Activated CD8-positive, alpha-beta memory T cell treated with anti-CD3 and anti-CD28 coated beads for 36 hours (primary cell): ENCODE measurements around the gene SYPL1. TPM values are rescaled to one million over a fixed set of nuclear protein-coding genes. Genes with fewer than 3 reads are reported as not detected.

Experiments
- CTCF ChIA-PET: fragments of 350-600 bp; sonication (Branson Sonifier 250); formaldehyde crosslinking; loops from one replicate; lab custom pipeline; 2021; ENCODE audit warnings: antibody characterized with exemption; lab: Charles Lee
- POLR2A ChIA-PET: fragments of 350-600 bp; sonication (Branson Sonifier 250); formaldehyde crosslinking; loops from one replicate; lab custom pipeline; 2021; ENCODE audit warnings: antibody characterized with exemption; lab: Charles Lee
- total RNA-seq, 2 experiments: library from RNA; stranded (reverse); gene quantifications; one replicate each; pipeline ENCODE4 v1.2.3, GENCODE V29; 2021

The SYPL1 gene
- total RNA-seq, 2 experiments from 2014 or later: 33.8 to 35.0 TPM

- POLR2A ChIA-PET: no interaction called here
- CTCF ChIA-PET: no interaction called here
These were observed 13.3 kb upstream of the SYPL1 start for GRCh38 chr7:106125417-106125816.

DNA sequence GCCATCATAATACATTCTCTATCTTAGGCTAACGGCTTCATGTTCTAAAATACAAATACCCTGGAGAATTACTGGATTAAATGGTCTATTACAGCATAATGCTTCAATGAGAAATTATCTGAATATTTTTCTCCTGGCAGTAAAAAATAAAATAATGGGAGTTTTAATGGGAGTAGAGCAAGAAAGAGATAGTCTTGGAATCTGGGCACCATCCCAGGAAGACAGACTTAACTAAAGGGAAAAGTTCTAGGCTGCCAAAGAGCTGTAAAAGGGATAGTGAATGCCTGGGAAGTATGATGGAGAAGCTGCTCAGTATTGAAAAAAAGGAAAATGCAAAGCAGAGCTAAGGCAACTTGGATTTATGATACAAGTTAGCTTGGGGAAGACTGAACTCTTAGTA, 12.1 kb upstream of the SYPL1 start:
- ChIA-PET CTCF (no interaction called here), POLR2A (no interaction called here)

DNA sequence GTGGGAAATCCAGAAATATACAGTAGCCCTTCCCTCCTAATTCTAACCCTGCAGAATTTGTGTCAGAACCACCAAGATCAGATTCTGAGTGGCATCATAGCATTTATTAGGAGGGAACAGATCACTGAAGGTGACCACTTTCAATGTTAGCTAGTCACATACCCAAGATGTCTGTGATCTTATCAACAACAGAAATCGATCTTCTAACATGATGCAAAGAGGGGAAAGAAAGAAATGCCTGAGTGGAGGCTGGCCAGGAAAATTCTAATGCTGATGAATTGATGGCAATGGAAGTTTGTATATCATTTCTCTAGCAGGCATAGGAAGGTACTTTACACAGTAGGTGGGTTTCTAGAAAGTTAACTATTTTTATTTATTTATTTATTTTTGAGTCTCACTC, 10.6 kb upstream of the SYPL1 start:
- ChIA-PET POLR2A (no interaction called here), CTCF (no interaction called here)

DNA sequence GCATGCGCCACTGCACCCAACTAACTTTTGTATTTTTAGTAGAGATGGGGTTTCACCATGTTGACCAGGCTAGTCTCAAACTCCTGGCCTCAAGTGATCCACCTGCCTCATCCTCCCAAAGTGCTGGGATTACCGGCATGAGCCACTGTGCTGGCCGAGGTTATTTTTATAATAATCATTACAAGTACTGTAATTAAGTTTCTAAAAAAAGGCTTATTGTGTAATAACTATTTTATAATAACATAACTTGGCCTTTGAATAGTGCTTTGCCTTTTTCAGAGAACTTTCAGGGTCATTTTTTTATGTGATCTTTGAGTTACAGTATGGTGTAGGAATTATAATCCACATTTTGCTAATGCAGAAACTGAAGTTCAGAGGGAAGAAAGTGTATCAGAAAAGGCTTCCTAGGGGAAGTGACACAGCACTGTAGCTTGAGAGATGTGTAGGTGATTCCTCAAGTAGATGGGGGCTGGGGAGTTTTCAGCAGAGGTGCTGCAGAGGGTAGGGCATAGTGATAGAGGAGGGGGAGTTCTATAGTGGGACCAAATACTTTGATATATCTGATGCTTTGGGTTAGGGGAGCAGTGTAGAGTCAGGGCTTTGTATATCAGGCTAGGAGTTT, 9.2 kb upstream of the SYPL1 start:
- ChIA-PET CTCF (no interaction called here), POLR2A (no interaction called here)

GRCh38 chr7:106120500-106120899, 8.4 kb upstream of the SYPL1 start:
- POLR2A ChIA-PET: no interaction called here
- CTCF ChIA-PET: no interaction called here

DNA sequence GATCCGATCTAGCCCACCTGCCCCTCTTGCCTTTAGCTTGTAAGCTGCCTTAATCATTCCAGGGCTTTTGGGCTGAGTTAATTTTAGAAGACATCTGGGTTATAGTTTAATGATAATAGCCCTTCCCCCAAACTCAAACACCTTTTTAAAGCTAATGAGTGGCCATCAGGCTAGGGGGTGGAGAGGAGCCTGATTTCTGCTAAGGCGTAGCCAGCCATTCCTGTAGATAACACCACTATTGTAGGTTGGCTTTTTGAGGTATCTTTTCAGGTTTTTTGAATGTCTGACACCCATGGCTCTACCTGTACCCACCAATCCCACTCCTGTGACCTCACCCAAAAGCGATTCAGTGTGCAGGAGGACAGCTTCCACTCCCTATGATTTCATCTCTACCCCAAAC, 7.6 kb upstream of the SYPL1 start:
- POLR2A ChIA-PET: no interaction called here
- CTCF ChIA-PET: no interaction called here

DNA sequence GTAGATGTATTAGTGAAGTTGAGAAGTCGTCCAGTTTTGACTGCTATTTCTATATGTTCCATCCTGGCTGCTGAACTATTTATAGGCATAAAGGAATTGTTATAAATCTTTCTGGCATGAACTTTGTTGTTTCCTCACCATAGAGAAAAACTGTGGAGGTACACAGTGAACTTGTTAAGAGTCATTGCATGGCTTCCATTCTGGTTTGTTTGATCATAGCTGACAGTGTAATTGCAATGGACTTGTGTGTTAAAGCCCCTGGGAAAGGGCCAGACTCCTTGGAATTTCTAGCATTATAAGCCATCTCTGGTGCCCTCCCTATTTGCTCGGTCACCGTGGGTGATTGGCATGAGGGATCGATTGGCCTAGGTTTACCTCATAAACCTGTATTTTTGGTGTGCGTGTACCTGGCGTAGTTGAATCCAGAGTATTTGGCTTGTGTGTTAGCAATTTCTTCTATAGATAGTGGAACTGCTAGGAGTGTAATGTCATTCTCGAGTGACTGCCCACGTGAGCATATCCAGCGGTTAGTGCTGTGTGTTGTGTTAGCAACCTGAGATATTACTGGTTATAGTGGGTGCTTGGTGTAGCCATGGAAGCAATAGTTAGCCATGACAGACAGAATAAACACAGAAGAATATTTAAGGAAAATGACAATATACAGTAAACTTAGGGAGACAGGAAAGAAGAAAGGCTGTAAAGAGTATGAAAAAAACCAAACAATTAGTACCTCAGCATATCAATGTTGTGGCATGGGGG, 5.9 kb upstream of the SYPL1 start:
- POLR2A ChIA-PET: no interaction called here

DNA sequence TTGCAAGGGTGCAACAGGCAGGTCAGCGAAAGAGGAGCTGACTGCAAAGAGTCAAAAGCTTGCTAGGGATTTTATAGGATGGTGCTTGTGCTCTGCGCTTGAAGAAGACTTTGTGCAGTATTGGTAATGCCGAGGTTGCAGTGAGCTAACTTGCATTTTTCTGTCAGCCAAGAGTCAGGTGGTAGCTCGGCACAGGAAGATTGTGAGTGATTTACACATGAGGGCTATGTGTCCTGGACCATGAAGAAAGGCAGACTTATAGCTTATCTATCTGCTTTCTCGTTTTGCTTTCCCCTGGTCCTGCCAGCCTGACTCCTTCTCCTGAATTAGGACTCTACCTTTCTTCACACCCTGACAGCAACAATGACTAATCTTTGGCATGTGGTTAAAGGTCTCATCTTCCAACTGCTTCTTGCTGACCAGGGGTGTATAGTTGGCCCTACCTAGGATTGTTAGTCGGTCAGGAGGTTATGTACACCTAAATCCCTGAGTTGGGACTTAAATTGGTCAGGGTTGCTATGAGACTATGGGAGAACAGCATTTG, 4.1 kb upstream of the SYPL1 start:
- ChIA-PET CTCF (no interaction called here), POLR2A (no interaction called here)

More for the DNA sequence above, 5.9 kb upstream of the SYPL1 start:
- CTCF ChIA-PET: no interaction called here

- ChIA-PET CTCF (no interaction called here), POLR2A (no interaction called here)
These were observed 2.7 kb upstream of the SYPL1 start for GRCh38 chr7:106114716-106115383.

GRCh38 chr7:106112972-106113421, 885 bp upstream of the SYPL1 start:
- CTCF ChIA-PET: no interaction called here
- POLR2A ChIA-PET: interaction anchor here (2.5 kb wide), 1 partner anchor 42 kb away, joined by 8 read pairs; no protein-coding TSS in a partner anchor

DNA sequence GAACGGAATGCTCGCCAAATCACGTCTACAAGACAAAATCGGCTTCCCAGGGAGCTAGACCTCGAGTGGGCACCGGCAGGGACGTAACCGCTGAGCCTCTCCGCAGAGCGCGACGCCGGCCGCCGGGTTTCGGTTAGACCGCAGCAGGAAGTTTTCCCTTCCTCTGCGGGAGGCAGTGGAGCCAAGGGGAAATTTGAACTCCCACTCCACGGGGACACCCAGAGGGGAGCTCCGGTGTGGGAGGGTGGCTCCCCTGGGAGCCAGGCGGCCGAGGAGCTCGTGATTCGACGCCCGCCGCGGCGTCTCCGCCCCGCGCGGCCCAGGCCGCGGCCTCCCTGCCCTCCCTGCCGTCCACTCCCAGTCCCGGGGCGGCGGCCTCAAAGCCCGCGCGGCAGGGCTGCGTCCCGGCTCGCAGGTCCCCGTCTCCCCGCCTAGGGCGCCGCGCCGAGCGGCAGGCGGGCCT, 426 bp downstream of the SYPL1 start:
- ChIA-PET POLR2A (interaction anchor here (0.5 to 2.5 kb wide), 7 partner anchors 40 to 411 kb away, joined by 3 to 8 read pairs (median 3); partner anchors contain the start of gene NAMPT), CTCF (interaction anchor here (0.7 to 1.8 kb wide), 3 partner anchors 31 to 1449 kb away, joined by 3 read pairs; no protein-coding TSS in a partner anchor)

- CTCF ChIA-PET: interaction anchor here (0.8 to 1.8 kb wide), 2 partner anchors 30 to 624 kb away, joined by 3 read pairs; no protein-coding TSS in a partner anchor
These were observed 1.0 kb downstream of the SYPL1 start for GRCh38 chr7:106110885-106111654.

GRCh38 chr7:106110238-106110560, 1.9 kb downstream of the SYPL1 start:
- CTCF ChIA-PET: no interaction called here
- POLR2A ChIA-PET: no interaction called here

More at GRCh38 chr7:106110885-106111654, 1.0 kb downstream of the SYPL1 start:
- POLR2A ChIA-PET: interaction anchor here (2.5 kb wide), 1 partner anchor 40 kb away, joined by 8 read pairs; no protein-coding TSS in a partner anchor

DNA sequence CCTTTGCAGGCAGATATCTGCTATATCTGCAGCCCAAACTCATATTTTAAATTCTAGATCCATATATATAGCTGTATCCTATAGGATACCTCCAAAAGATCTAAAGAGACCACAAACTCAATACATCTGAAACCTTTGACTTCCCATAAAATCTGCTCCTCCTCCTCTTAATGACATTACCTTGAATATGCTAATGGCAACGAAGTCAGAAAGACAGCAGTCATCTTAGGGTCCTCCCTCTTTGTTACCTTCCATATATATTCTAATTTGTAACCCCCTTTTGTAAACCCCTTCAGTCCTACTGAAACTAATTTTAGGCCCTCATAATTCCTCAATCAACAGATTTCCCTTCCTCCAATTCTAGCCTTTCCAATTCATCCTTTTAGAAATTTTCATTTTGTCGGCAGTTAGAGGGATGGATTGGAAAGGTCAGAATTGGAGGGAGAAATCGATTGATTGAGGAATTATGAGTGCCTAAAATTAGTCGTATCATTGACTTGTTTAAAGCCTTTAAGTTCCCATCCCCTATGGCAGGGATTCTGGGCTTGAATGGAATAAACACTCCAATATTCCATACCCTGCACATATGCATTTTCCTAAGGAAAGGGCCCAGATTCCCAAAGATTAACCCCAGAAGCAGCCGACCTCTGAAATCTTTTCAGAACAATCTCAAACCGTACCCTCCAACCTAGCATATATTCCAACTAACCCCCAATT, 2.4 kb downstream of the SYPL1 start:
- ChIA-PET POLR2A (no interaction called here), CTCF (no interaction called here)

DNA sequence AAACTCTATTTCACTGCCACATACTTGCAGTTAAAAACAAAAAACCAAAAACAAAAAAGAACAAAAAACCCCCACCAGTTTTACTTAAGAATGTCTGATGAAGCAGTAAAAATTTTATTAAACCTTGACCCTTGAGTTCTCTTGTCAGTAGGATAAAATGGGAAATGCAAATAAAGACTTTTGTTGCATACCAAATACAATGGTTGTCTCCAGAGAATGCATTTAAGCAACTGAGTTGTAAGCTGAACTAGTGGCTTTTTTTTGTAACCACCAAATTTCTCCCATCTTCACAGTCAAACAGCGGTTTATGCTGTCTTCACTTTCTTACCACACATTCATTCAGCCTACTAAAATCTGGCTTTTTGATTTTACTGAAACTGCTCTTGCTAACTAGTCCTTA, 3.1 kb downstream of the SYPL1 start:
- POLR2A ChIA-PET: no interaction called here

DNA sequence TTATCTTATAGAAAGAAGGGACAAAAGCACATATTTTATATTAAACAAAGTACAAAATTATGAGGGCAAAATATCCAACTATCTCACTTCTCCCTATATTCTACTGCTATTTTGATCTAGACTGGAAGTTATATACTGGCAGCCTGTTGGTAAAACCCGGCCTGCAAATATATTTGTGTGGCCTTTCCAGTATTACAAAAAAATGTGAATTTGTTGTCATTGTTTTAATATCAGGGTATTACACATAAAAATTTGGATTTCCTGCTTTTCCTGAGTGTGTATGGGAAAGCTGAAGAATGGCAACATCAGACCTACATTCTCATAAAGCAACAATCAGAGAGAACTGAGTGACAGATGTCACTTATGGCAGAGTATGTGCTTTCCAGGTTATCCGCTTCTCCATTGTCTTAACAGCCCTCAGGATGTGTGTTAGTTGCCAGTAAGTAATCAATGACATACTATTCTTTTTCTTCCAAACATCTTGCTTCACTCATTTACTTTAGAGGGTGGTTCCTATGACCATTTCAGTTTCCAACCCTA, 7.3 kb downstream of the SYPL1 start:
- ChIA-PET POLR2A (no interaction called here), CTCF (interaction anchor here (1.2 kb wide), 1 partner anchor 49 kb away, joined by 3 read pairs; no protein-coding TSS in a partner anchor)

More for the DNA sequence above, 3.1 kb downstream of the SYPL1 start:
- CTCF ChIA-PET: no interaction called here

DNA sequence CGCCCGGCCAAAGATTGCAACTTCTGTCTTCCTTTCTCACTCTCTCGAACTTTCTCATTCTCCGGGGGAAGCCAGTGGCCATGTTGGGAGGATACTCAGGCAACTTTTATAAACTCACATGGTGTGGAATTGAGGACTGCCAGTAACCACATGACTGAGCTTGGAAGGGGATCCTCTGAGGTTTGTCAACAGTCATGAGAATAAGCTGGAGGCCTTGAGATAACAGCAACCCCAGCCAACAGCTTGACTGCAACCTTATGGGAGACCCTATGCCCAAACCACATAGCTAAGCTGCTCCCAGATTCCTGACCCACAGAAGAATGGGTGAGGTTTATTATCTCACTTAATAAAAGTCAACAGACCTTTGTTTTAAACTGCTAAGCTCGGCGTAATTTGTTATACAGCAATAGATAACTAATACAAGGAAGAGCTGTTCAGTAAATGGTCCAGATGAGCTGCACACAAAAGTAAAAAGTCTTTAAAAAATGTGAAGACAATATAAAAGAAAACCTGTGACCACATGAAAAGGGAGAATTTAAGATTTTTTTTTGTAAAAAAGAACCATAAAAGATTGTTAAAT, 9.6 kb downstream of the SYPL1 start:
- ChIA-PET POLR2A (no interaction called here), CTCF (interaction anchor here (0.8 kb wide), 1 partner anchor 64 kb away, joined by 3 read pairs; no protein-coding TSS in a partner anchor)

DNA sequence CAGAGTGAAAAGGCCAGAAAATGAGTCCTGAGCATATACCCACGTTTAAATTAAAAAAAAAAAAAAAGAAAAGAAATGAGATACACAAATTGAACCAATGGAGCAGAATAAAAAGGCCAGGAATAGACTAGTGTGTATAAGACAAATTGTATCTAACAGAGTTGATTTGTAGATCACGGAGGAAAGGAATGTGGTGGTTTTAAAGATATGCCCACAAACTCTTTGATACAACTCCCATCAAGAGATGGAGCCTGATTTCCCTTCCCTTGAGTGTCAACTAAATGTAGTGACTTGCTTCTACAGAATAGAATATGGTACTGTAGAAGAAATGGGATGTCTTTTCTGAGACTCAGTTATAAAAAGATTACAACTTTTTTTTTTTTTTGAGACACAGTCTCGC, 10.4 kb downstream of the SYPL1 start:
- CTCF ChIA-PET: no interaction called here

More for the DNA sequence above, 10.4 kb downstream of the SYPL1 start:
- POLR2A ChIA-PET: no interaction called here
